GM18907 (cell line): ENCODE results near the gene BRF1.

Experiments
- ATAC-seq: cut with Tn5 transposase; IDR thresholded peaks from one replicate; pipeline ENCODE4 v1.9.1; 2021; ENCODE audit warnings: mild to moderate bottlenecking, moderate library complexity; ENCODE audit not compliant: unreplicated experiment

BRF1 gene

GRCh38 chr14:105162669-105162979, 138.2 kb downstream of the BRF1 start:
- no peak for ATAC-seq

GRCh38 chr14:105161964-105162668, 138.7 kb downstream of the BRF1 start:
- no peak for ATAC-seq

- ATAC-seq, result no peak
Measured at GRCh38 chr14:105161309-105161708, 139.5 kb downstream of the BRF1 start.

GRCh38 chr14:105160776-105161175, 140.0 kb downstream of the BRF1 start:
- no peak for ATAC-seq

GRCh38 chr14:105159344-105159743, 141.5 kb downstream of the BRF1 start:
- no peak for ATAC-seq
